Neural cell (in vitro differentiated cells): Measurements from ENCODE around the gene SH3PXD2B. TPM values are rescaled to one million over a fixed set of nuclear protein-coding genes. Genes with fewer than 3 reads are reported as not detected.

Experiments used
- H2AFZ ChIP-seq: fragments of 200-600, 300-800 bp; sonication (generic), shearing (Covaris generic); 2 replicates; pipeline ENCODE4 v1.6.0; 2014; ENCODE audit warnings: low read depth, mild to moderate bottlenecking, antibody characterized with exemption, low read length, moderate library complexity
- H3F3A ChIP-seq: fragments of 200-600 bp; shearing (Covaris generic); 2 replicates; pipeline ENCODE4 v1.6.1; 2016; ENCODE audit warnings: mild to moderate bottlenecking, moderate library complexity, mixed read lengths, antibody characterized with exemption, low read length; ENCODE audit not compliant: insufficient read depth, poor library complexity, severe bottlenecking
- H3K27ac ChIP-seq: fragments of 200-600, 300-800 bp; sonication (generic), shearing (Covaris generic); 2 replicates; pipeline ENCODE4 v1.5.1; 2014; ENCODE audit warnings: mild to moderate bottlenecking, low read length, moderate library complexity
- H3K27me3 ChIP-seq: fragments of 300-800, 200-600 bp; sonication (generic), shearing (Covaris generic); 2 replicates; pipeline ENCODE4 v1.6.0; 2014; ENCODE audit warnings: mild to moderate bottlenecking, low read depth, low read length, moderate library complexity; ENCODE audit not compliant: insufficient read depth
- H3K36me3 ChIP-seq: fragments of 300-800, 200-600 bp; sonication (generic), shearing (Covaris generic); 2 replicates; pipeline ENCODE4 v1.5.1; 2014; ENCODE audit warnings: mild to moderate bottlenecking, antibody characterized with exemption, low read length, moderate library complexity; ENCODE audit not compliant: insufficient read depth
- H3K4me2 ChIP-seq: fragments of 300-800, 200-600 bp; sonication (generic), shearing (Covaris generic); 2 replicates; pipeline ENCODE4 v1.6.0; 2014; ENCODE audit warnings: mild to moderate bottlenecking, low read length
- H3K4me3 ChIP-seq: fragments of 300-800, 200-600 bp; sonication (generic), shearing (Covaris generic); 2 replicates; pipeline ENCODE4 v1.5.1; 2014; ENCODE audit warnings: mild to moderate bottlenecking, low read length, moderate library complexity
- H3K79me2 ChIP-seq: fragments of 200-600 bp; shearing (Covaris generic); replicated peaks from 2 replicates; pipeline ENCODE4 v1.6.0; 2014; ENCODE audit warnings: mild to moderate bottlenecking, low read length, moderate library complexity; ENCODE audit not compliant: insufficient read depth
- H3K9ac ChIP-seq: fragments of 300-800, 200-600 bp; sonication (generic), shearing (Covaris generic); 2 replicates; pipeline ENCODE4 v1.6.1; 2016; ENCODE audit warnings: mild to moderate bottlenecking, low read length, mixed read lengths
- H3K9me2 ChIP-seq: fragments of 200-600 bp; shearing (Covaris generic); 2 replicates; pipeline ENCODE4 v1.6.1; 2016; ENCODE audit warnings: mild to moderate bottlenecking, low read length, mixed read lengths; ENCODE audit not compliant: insufficient read depth
- H3K9me3 ChIP-seq: fragments of 200-600, 300-800 bp; sonication (generic), shearing (Covaris generic); 2 replicates; pipeline ENCODE4 v1.6.1; 2016; ENCODE audit warnings: mild to moderate bottlenecking, mixed run types, low read length, moderate library complexity, mixed read lengths
- H4K20me1 ChIP-seq: fragments of 200-600 bp; shearing (Covaris generic); 2 replicates; pipeline ENCODE4 v1.6.1; 2016; ENCODE audit warnings: mild to moderate bottlenecking, mixed run types; ENCODE audit not compliant: insufficient read depth
- CTCF ChIP-seq: fragments of 450-650 bp; IDR thresholded peaks from 2 replicates; pipeline ENCODE4 v1.5.1; 2014; ENCODE audit warnings: antibody characterized with exemption, mild to moderate bottlenecking, moderate library complexity; ENCODE audit not compliant: poor library complexity, severe bottlenecking
- EP300 ChIP-seq: fragments of 450-650 bp; conservative IDR thresholded peaks from 2 replicates; pipeline ENCODE4 v1.6.1; 2014; ENCODE audit warnings: antibody characterized with exemption, mild to moderate bottlenecking, moderate library complexity; ENCODE audit not compliant: poor library complexity, severe bottlenecking
- EZH2 ChIP-seq: fragments of 200-600, 300-800 bp; shearing (Covaris generic), sonication (generic); IDR thresholded peaks from 2 replicates; pipeline ENCODE4 v1.6.1; 2014; ENCODE audit warnings: antibody characterized with exemption, low read length, borderline replicate concordance, mild to moderate bottlenecking; ENCODE audit not compliant: insufficient read depth, poor library complexity, severe bottlenecking
- MXI1 ChIP-seq: fragments of 450-650 bp; conservative IDR thresholded peaks from 2 replicates; pipeline ENCODE4 v1.6.1; 2014; ENCODE audit warnings: antibody characterized with exemption, mild to moderate bottlenecking; ENCODE audit not compliant: poor library complexity, severe bottlenecking
- POLR2AphosphoS5 ChIP-seq: IDR thresholded peaks from 2 replicates; pipeline ENCODE4 v1.6.1; 2012
- RAD21 ChIP-seq: fragments of 450-650 bp; conservative IDR thresholded peaks from 2 replicates; pipeline ENCODE4 v1.6.1; 2014; ENCODE audit warnings: antibody characterized with exemption, mild to moderate bottlenecking, moderate library complexity
- REST ChIP-seq: IDR thresholded peaks from 2 replicates; pipeline ENCODE4 v1.6.1; 2012; ENCODE audit warnings: borderline replicate concordance
- SMC3 ChIP-seq: fragments of 450-650 bp; conservative IDR thresholded peaks from 2 replicates; pipeline ENCODE4 v1.6.1; 2014; ENCODE audit warnings: antibody characterized with exemption, mild to moderate bottlenecking, moderate library complexity; ENCODE audit not compliant: poor library complexity
- TAF1 ChIP-seq: IDR thresholded peaks from 2 replicates; pipeline ENCODE4 v1.6.1; 2012; ENCODE audit warnings: low read depth
- polyA plus RNA-seq: library from polyadenylated mRNA; depleted of rRNA; stranded (reverse); fragments of >200 nt; gene quantifications from 2 replicates; pipeline ENCODE4 v1.2.3, GENCODE V29; 2014

Gene SH3PXD2B
- polyA plus RNA-seq, 1 donor from 2014 or later, result 11.7 TPM

- Histone ChIP-seq H3K4me2 (no peak overlapping the region), H3K27me3 (no peaks in the 10 kb centered on the region), H3K79me2 (peaks cover 16% of the 10 kb centered on the region), H3K9me3 (no peaks in the 10 kb centered on the region), H3K9me2 (no peaks in the 10 kb centered on the region), H3K4me3 (no peak overlapping the region), H3K36me3 (no peaks in the 10 kb centered on the region), H3F3A (no peaks in the 10 kb centered on the region), H3K27ac (no peak overlapping the region), H2AFZ (no peak overlapping the region), H4K20me1 (peaks cover 2% of the 10 kb centered on the region), H3K9ac (no peak overlapping the region)
- TF ChIP-seq TAF1 (no peak), MXI1 (no peak), REST (no peak), SMC3 (no peak), POLR2AphosphoS5 (no peak), EP300 (no peak), RAD21 (no peak), EZH2 (no peak)
Measured at GRCh38 chr5:172441262-172441751, 13.0 kb downstream of the SH3PXD2B start.

- Histone ChIP-seq H3K4me3 (no peak overlapping the region), H3K9ac (no peak overlapping the region), H3K9me2 (no peaks in the 10 kb centered on the region), H3K36me3 (no peaks in the 10 kb centered on the region), H3K27me3 (no peaks in the 10 kb centered on the region), H2AFZ (no peak overlapping the region), H3K27ac (no peak overlapping the region), H3K9me3 (no peaks in the 10 kb centered on the region), H3K4me2 (no peak overlapping the region), H3F3A (no peaks in the 10 kb centered on the region), H3K79me2 (peaks cover 16% of the 10 kb centered on the region), H4K20me1 (no peaks in the 10 kb centered on the region)
- TF ChIP-seq RAD21, result no peak
Measured at GRCh38 chr5:172440486-172440885, 13.8 kb downstream of the SH3PXD2B start.

- H3K9me2 ChIP-seq, result no peaks in the 10 kb centered on the region
- no peak overlapping the region for H3K9ac ChIP-seq
- H3K79me2 ChIP-seq, result peaks cover 16% of the 10 kb centered on the region
- no peak overlapping the region for H3K27ac ChIP-seq
- no peaks in the 10 kb centered on the region for H3K9me3 ChIP-seq
- H3K4me3 ChIP-seq, result no peak overlapping the region
- no peaks in the 10 kb centered on the region for H3K36me3 ChIP-seq
- no peak for TF ChIP-seq EZH2
- TF ChIP-seq REST, result no peak
- no peak for TF ChIP-seq RAD21
- TF ChIP-seq SMC3, result no peak
- no peak for TF ChIP-seq POLR2AphosphoS5
- TF ChIP-seq EP300, result no peak
- TF ChIP-seq MXI1, result no peak
- TF ChIP-seq CTCF, result no peak
- TF ChIP-seq TAF1, result no peak
- no peak overlapping the region for H2AFZ ChIP-seq
- no peaks in the 10 kb centered on the region for H4K20me1 ChIP-seq
- no peaks in the 10 kb centered on the region for H3F3A ChIP-seq
- no peaks in the 10 kb centered on the region for H3K27me3 ChIP-seq
- no peak overlapping the region for H3K4me2 ChIP-seq
Measured at GRCh38 chr5:172439785-172440477, 14.4 kb downstream of the SH3PXD2B start.
